Cardiac muscle cell (in vitro differentiated cells and primary cell): ENCODE measurements around the gene MFN1. TPM values are rescaled to one million over a fixed set of nuclear protein-coding genes. Genes with fewer than 3 reads are reported as not detected.
A peak's percentile ranks its signal among the peaks of the same experiment; 100 is the strongest.

ENCODE experiments used
- DNase-seq, 2 donors: peaks; one replicate each; pipeline versions ENCODE4 v3.0.0 to v3.0.0-alpha.2; 2010 to 2017; ENCODE audit warnings: low read depth in 1 of 2, low spot score in 1 of 2
- H3K27ac ChIP-seq: fragments of 200-600 bp; sonication (generic); 2 replicates; pipeline ENCODE4 v1.5.1; 2016
- H3K27me3 ChIP-seq: fragments of 200-600 bp; sonication (generic); 2 replicates; pipeline ENCODE4 v1.6.0; 2016; ENCODE audit warnings: control low read depth
- H3K36me3 ChIP-seq: fragments of 200-600 bp; sonication (generic); 2 replicates; pipeline ENCODE4 v1.5.1; 2016; ENCODE audit warnings: control low read depth
- H3K4me1 ChIP-seq: fragments of 200-600 bp; sonication (generic); 2 replicates; pipeline ENCODE4 v1.8.1; 2017; ENCODE audit warnings: low read depth, mild to moderate bottlenecking, mixed run types
- H3K4me3 ChIP-seq: fragments of 200-600 bp; sonication (generic); 2 replicates; pipeline ENCODE4 v1.5.1; 2016; ENCODE audit warnings: mild to moderate bottlenecking
- H3K9me3 ChIP-seq: fragments of 200-600 bp; sonication (generic); 2 replicates; pipeline ENCODE4 v1.5.1; 2017; ENCODE audit warnings: low read depth, mild to moderate bottlenecking, control low read depth
- polyA plus RNA-seq: library from polyadenylated mRNA; unstranded; fragments of >200 nt; fragmentation: Nextera tagmentation; extraction: Ambion mirVana; gene quantifications from 2 replicates; pipeline ENCODE4 v1.2.1, GENCODE V29; 2016
- total RNA-seq: library from RNA; depleted of rRNA; stranded (reverse); fragments of >200 nt; gene quantifications from 2 replicates; pipeline ENCODE4 v1.2.3, GENCODE V29; 2016
- TF ChIP-seq, protein P1 (sequence below): IDR thresholded peaks from 2 replicates; pipeline ENCODE4 v1.5.1; 2012; ENCODE audit warnings: low read depth, mild to moderate bottlenecking, low read length

Gene MFN1
- total and polyA plus RNA-seq, 2 experiments from 2014 or later: 17.3 to 21.4 TPM

DNA sequence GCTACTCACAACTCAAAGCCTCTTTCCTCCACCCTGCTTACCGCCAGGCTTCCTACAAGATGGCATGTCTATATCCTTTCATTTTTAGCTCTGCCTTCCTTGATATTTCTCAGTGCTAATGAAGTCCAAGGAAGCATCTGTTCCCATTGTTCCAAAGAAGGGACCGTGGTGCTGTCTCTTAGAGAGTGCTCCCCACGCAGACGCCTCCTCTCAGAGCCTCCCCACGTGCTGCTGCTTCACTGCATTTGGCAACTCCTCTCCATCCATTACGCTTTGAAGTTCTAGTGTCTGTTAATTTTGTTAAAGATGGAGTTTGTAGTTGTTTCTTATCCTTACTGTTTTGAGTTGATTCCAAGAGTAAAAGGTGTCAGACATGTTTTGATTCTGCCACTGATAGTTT, 77.6 kb downstream of the MFN1 start:
- Histone ChIP-seq H3K27ac (no peak overlapping the region), H3K4me1 (peaks cover 9% of the 10 kb centered on the region)
- TF ChIP-seq, protein P1, sequence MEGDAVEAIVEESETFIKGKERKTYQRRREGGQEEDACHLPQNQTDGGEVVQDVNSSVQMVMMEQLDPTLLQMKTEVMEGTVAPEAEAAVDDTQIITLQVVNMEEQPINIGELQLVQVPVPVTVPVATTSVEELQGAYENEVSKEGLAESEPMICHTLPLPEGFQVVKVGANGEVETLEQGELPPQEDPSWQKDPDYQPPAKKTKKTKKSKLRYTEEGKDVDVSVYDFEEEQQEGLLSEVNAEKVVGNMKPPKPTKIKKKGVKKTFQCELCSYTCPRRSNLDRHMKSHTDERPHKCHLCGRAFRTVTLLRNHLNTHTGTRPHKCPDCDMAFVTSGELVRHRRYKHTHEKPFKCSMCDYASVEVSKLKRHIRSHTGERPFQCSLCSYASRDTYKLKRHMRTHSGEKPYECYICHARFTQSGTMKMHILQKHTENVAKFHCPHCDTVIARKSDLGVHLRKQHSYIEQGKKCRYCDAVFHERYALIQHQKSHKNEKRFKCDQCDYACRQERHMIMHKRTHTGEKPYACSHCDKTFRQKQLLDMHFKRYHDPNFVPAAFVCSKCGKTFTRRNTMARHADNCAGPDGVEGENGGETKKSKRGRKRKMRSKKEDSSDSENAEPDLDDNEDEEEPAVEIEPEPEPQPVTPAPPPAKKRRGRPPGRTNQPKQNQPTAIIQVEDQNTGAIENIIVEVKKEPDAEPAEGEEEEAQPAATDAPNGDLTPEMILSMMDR: no peak

DNA sequence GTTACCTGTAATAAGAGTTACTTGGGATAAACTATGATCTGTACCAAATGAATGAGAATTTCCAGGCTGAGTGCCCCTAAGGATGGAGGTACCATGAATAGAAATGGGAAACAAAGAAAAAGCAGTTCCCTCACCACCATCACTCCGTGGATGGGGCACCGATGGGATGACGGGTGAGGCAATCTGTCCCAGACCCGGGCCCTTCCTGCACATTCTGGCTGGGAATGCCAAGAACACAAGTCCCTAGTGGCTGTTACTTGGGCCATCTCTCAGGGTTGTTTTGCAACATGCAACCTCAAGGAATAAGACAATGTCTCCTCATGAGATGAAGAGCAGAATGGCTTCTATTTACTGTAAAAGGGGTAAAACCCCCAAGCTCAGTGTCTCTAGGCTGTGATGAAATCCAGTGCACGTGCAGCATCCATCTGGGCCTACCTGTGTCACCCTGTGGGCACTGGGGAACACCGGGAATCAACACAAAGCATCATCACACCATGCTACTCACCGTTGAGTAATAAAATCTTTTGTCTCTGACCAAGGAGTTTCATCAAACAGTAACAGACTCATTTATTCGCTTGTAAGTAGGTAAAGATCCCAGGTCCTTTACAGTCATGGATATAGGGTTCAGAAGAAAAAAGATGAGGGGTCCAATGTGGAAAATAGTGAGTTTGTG, 81.5 kb downstream of the MFN1 start:
- DNase-seq: no peak
- Histone ChIP-seq H3K9me3 (no peaks in the 10 kb centered on the region), H3K4me1 (peaks cover 2% of the 10 kb centered on the region), H3K36me3 (no peaks in the 10 kb centered on the region), H3K4me3 (no peak overlapping the region), H3K27me3 (no peaks in the 10 kb centered on the region), H3K27ac (peak overlapping the region; percentile 16)
- TF ChIP-seq, protein P1: no peak

More for the DNA sequence above, 77.6 kb downstream of the MFN1 start:
- H3K27me3 ChIP-seq: no peaks in the 10 kb centered on the region
- no peaks in the 10 kb centered on the region for H3K36me3 ChIP-seq
- no peaks in the 10 kb centered on the region for H3K9me3 ChIP-seq
- H3K4me3 ChIP-seq: no peak overlapping the region
- no peak for DNase-seq

DNA sequence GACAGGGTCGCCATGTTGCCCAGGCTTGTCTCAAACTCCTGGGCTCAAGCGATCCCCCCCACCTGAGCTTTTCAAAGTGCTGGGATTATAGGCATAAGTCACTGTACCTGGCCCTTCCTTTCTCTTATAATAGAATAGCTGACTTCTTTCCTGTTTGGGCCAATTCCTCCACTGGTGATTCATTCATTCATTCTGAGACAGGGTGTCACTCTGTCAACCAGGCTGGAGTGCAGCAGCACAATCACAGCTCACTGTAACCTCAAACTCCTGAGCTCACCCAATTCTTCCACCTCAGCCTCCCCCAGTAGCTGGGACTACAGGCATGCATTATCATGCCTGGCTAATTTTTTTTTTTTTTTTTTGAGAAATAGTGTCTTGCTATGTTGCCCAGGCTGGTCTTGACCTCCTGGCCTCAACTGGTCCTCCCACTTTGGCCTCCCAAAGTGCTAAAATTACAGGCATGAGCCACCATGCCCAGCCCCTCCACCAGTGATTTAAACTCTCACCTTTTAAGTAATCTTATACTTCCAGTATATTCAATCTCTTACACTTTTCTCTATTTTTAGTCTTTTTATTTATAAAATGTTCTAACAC, 82.9 kb downstream of the MFN1 start:
- no peaks in the 10 kb centered on the region for H3K9me3 ChIP-seq
- H3K27ac ChIP-seq: no peak overlapping the region
- peaks cover 2% of the 10 kb centered on the region for H3K4me1 ChIP-seq
- no peaks in the 10 kb centered on the region for H3K27me3 ChIP-seq
- TF ChIP-seq, protein P1: no peak
- DNase-seq: no peak
- no peak overlapping the region for H3K4me3 ChIP-seq
- no peaks in the 10 kb centered on the region for H3K36me3 ChIP-seq

DNA sequence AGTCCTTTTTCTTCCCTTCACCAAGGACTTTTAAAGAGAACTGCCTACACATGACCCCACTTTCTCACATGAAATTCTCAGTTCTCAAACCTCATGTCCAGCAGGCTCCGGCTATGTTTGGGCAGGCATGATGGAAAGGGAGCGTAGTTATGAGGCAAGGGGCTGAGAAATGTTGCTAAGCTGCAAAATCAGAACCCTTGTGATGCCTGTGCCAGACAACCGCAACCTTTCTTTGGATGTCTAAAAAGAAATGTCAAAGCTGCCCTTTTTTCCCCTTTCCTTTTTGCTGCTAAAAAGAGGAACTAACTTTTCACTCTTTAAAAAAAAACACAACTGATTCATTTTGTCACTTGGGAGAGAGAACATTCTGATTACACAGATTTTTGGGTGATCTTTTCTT, 84.5 kb downstream of the MFN1 start:
- no peak overlapping the region for H3K27ac ChIP-seq

DNA sequence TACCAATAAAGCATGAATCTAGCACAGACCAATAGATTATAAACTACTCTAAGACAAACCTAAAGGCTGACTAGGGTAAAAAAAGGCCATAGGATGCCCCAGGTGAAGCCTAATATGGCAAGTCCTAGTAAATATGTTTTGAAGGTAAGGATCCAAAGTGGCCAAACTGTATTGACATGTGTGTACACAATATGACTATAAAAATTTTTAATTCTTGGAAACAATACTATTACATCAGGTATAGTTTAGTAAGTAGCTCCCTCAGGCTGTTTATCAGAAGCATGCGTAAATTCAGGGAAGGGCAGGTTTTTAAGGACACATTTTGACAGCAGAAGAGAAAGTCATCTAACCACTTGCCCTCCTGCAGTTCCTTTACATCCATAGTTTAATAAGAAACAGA, 84.9 kb downstream of the MFN1 start:
- no peak overlapping the region for H3K4me3 ChIP-seq
- no peaks in the 10 kb centered on the region for H3K9me3 ChIP-seq
- no peak for DNase-seq
- H3K27ac ChIP-seq: no peak overlapping the region
- H3K27me3 ChIP-seq: no peaks in the 10 kb centered on the region
- TF ChIP-seq, protein P1: no peak
- H3K36me3 ChIP-seq: no peaks in the 10 kb centered on the region
- peaks cover 2% of the 10 kb centered on the region for H3K4me1 ChIP-seq

More for the DNA sequence above, 84.5 kb downstream of the MFN1 start:
- no peaks in the 10 kb centered on the region for H3K36me3 ChIP-seq
- peak in 1 of 2 donors; percentile 16 for DNase-seq
- H3K4me3 ChIP-seq: no peak overlapping the region
- no peaks in the 10 kb centered on the region for H3K27me3 ChIP-seq
- TF ChIP-seq, protein P1: no peak
- peaks cover 2% of the 10 kb centered on the region for H3K4me1 ChIP-seq
- H3K9me3 ChIP-seq: no peaks in the 10 kb centered on the region
